OCI-LY7 (cell line): ENCODE measurements around the gene RFC1. TPM values are rescaled to one million over a fixed set of nuclear protein-coding genes. Genes with fewer than 3 reads are reported as not detected.
A peak's percentile ranks its signal among the peaks of the same experiment; 100 is the strongest.
"Not testable (repeated sequence)": the region's sequence is repeated elsewhere in the genome, so short reads cannot be mapped to it uniquely, and the experiment has no call there.

Source experiments
- BruUV-seq: library from RNA; stranded (reverse); fragments of 400-500 nt; replicated peaks from 2 replicates; lab custom pipeline; 2021; lab: Mats Ljungman, UMichigan
- CTCF ChIA-PET: fragments of 300-600 bp; sonication (Branson Sonifier 250); formaldehyde crosslinking; loops from one replicate; lab custom pipeline; 2022; ENCODE audit warnings: antibody characterized with exemption; ENCODE audit not compliant: unreplicated experiment; lab: Charles Lee
- POLR2A ChIA-PET: fragments of 300-600 bp; sonication (Branson Sonifier 250); formaldehyde crosslinking; loops from one replicate; lab custom pipeline; 2022; ENCODE audit warnings: antibody characterized with exemption; lab: Charles Lee
- DNase-seq: peaks from one replicate; pipeline ENCODE4 v3.0.0-alpha.2; 2015; ENCODE audit warnings: low spot score
- H2AFZ ChIP-seq: fragments of 200-600 bp; sonication (generic), shearing (Covaris generic); 2 replicates; pipeline ENCODE4 v1.6.1; 2014; ENCODE audit warnings: mild to moderate bottlenecking, antibody characterized with exemption, low read length, moderate library complexity
- H3K27ac ChIP-seq: fragments of 200-600 bp; sonication (generic); 2 replicates; pipeline ENCODE4 v1.5.1; 2014; ENCODE audit warnings: mixed run types, low read depth, mild to moderate bottlenecking, moderate library complexity, low read length, inconsistent platforms; ENCODE audit not compliant: poor library complexity, severe bottlenecking
- H3K36me3 ChIP-seq: fragments of 200-600 bp; sonication (generic); 2 replicates; pipeline ENCODE4 v1.6.1; 2014; ENCODE audit warnings: mild to moderate bottlenecking, antibody characterized with exemption, low read length, moderate library complexity, mixed read lengths; ENCODE audit not compliant: insufficient read depth
- H3K4me1 ChIP-seq: fragments of 200-600 bp; sonication (generic); 2 replicates; pipeline ENCODE4 v1.5.1; 2014; ENCODE audit warnings: mild to moderate bottlenecking, low read length; ENCODE audit not compliant: insufficient read depth, poor library complexity, severe bottlenecking
- H3K4me2 ChIP-seq: fragments of 200-600 bp; sonication (generic); 2 replicates; pipeline ENCODE4 v1.6.1; 2014; ENCODE audit warnings: mild to moderate bottlenecking, low read length
- H3K4me3 ChIP-seq: fragments of 200-600 bp; sonication (generic); 2 replicates; pipeline ENCODE4 v1.5.1; 2014; ENCODE audit warnings: mild to moderate bottlenecking, low read depth, low read length; ENCODE audit not compliant: poor library complexity, severe bottlenecking
- H3K79me2 ChIP-seq: fragments of 200-600 bp; sonication (generic); 2 replicates; pipeline ENCODE4 v1.6.1; 2016; ENCODE audit warnings: low read depth, mild to moderate bottlenecking, low read length, moderate library complexity, mixed read lengths; ENCODE audit not compliant: insufficient read depth
- H3K9me2 ChIP-seq: fragments of 200-600 bp; sonication (generic); 2 replicates; pipeline ENCODE4 v1.6.1; 2016; ENCODE audit warnings: mild to moderate bottlenecking, low read length, mixed read lengths; ENCODE audit not compliant: insufficient read depth
- H3K9me3 ChIP-seq: fragments of 200-600 bp; sonication (generic); 2 replicates; pipeline ENCODE4 v1.6.1; 2014; ENCODE audit warnings: mild to moderate bottlenecking, mixed run types, low read length, mixed read lengths
- H4K20me1 ChIP-seq: fragments of 200-600 bp; sonication (generic); 2 replicates; pipeline ENCODE4 v1.6.1; 2014; ENCODE audit warnings: mild to moderate bottlenecking, antibody characterized with exemption, low read length, moderate library complexity, mixed read lengths; ENCODE audit not compliant: insufficient read depth
- CTCF ChIP-seq: fragments of 200-600 bp; sonication (generic); conservative IDR thresholded peaks from 2 replicates; pipeline ENCODE4 v1.5.1; 2014; ENCODE audit warnings: mild to moderate bottlenecking, antibody characterized with exemption, low read length, moderate library complexity, mixed read lengths
- EZH2phosphoT487 ChIP-seq: fragments of 200-600 bp; sonication (generic); IDR thresholded peaks from 2 replicates; pipeline ENCODE4 v1.6.1; 2018; ENCODE audit warnings: low read depth, borderline replicate concordance, mild to moderate bottlenecking, mixed run types, antibody characterized with exemption, low read length, moderate library complexity, mixed read lengths
- intact Hi-C: fragments of 100-400 bp; cut with micrococcal nuclease; formaldehyde crosslinking; loops from one replicate; pipeline ENCODE4 v1.10.0; 2022; ENCODE audit not compliant: unreplicated experiment
- total RNA-seq, 2 experiments: library from RNA; depleted of rRNA in 1 of 2; stranded (reverse); fragments of >200 nt in 1 of 2; shearing (Covaris generic) in 1 of 2; gene quantifications; 2 replicates each; pipeline ENCODE4 v1.2.3, GENCODE V29; 2014 to 2022

The RFC1 gene
- total RNA-seq, 2 experiments from 2014 or later = 72.7 to 129 TPM

DNA sequence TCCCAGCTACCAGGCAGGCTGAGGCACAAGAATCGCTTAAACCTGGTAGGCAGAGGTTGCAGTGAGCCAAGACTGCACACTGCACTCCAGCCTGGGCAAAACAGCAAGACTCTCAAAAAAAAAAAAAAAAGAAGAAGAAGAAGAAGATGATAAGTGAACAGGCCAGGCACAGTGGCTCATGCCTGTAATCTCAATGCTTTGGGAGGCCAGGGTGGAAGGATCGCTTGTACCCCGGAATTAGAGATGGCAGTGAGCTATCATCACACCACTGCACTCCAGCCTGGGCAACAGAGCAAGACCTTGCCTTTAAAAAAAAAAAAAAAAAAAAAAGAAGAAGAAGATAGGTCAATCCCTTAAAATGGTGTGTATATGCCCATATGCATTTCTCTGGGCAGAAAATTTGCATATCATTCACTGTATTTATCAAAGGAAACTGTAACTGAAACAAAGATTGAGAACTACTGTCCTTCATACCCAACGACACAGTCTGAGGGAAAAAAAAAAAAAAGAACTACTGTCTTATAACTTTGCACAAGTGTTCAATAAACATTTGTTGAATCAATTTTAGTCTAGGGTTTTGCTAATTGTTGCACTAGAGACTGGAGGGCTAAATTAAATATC lies 2.3 kb downstream of the RFC1 start:
- peak; percentile 58 for DNase-seq
- TF ChIP-seq EZH2phosphoT487 (no peak), CTCF (no peak)
- peaks cover 73% of the 10 kb centered on the region for H3K79me2 ChIP-seq
- H4K20me1 ChIP-seq = peaks cover 14% of the 10 kb centered on the region; the same call in 1 of the 2 replicates
- no peaks in the 10 kb centered on the region for H3K9me2 ChIP-seq
- H3K36me3 ChIP-seq = peaks cover 31% of the 10 kb centered on the region
- ChIA-PET POLR2A (interaction anchor here (0.6 to 2.0 kb wide), 13 partner anchors 7 to 1231 kb away, joined by 3 to 13 read pairs (median 3); no protein-coding TSS in a partner anchor), CTCF (interaction anchor here (0.6 kb wide), 1 partner anchor 78 kb away, joined by 3 read pairs; no protein-coding TSS in a partner anchor)
- H3K4me1 ChIP-seq = peaks cover 58% of the 10 kb centered on the region
- H3K9me3 ChIP-seq = peaks cover 6% of the 10 kb centered on the region; the same call in 1 of the 2 replicates
- intact Hi-C loops = loop anchor here (5.0 kb wide), 2 partner anchors 93 to 1382 kb away; partner anchors contain the start of genes LIAS and RPL9
- BruUV-seq = no TSS peak
- no peak overlapping the region for H2AFZ ChIP-seq
- peak overlapping the region; percentile 97 for H3K4me2 ChIP-seq
- H3K27ac ChIP-seq = peak overlapping the region; percentile 79
- peak overlapping the region; percentile 86 for H3K4me3 ChIP-seq

DNA sequence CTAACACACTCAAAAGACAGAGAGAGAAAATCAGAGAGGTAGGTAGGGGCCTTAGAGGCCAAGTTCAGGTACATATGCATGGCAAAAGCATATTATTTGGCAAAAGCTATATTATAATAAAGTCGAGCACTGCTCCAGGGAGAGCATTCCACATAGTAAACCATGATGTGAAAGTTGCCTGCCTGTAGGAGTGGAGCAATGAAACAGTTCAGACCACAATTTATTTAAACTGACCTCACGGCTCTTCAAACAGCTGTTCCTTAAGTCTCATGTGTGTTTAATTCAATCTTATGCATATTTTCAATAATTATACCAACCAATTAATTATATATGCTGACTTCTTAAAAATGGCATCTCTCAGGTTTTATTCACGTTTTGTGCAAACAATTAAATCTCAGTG lies 3.3 kb downstream of the RFC1 start:
- H3K4me2 ChIP-seq = peak overlapping the region; percentile 97
- POLR2A ChIA-PET = interaction anchor here (0.8 to 1.8 kb wide), 3 partner anchors 11 to 45 kb away, joined by 3 to 5 read pairs (median 3); no protein-coding TSS in a partner anchor
- no peaks in the 10 kb centered on the region for H3K9me2 ChIP-seq
- TF ChIP-seq EZH2phosphoT487 (no peak), CTCF (no peak)
- CTCF ChIA-PET = no interaction called here
- H3K79me2 ChIP-seq = peaks cover 83% of the 10 kb centered on the region
- no peak overlapping the region for H2AFZ ChIP-seq
- H3K4me3 ChIP-seq = peak overlapping the region; percentile 86
- DNase-seq = no peak
- intact Hi-C loops = loop anchor here (5.0 kb wide), 2 partner anchors 94 to 1381 kb away; partner anchors contain the start of genes LIAS and RPL9
- peaks cover 6% of the 10 kb centered on the region; the same call in 1 of the 2 replicates for H3K9me3 ChIP-seq
- BruUV-seq = no TSS peak
- H3K27ac ChIP-seq = peak overlapping the region; percentile 79
- H3K36me3 ChIP-seq = peaks cover 40% of the 10 kb centered on the region
- peaks cover 14% of the 10 kb centered on the region; the same call in 1 of the 2 replicates for H4K20me1 ChIP-seq
- peaks cover 69% of the 10 kb centered on the region for H3K4me1 ChIP-seq

GRCh38 chr4:39360611-39361010 lies 5.6 kb downstream of the RFC1 start:
- intact Hi-C loops = loop anchor here (5.0 kb wide), 2 partner anchors 97 to 1378 kb away; partner anchors contain the start of genes LIAS and RPL9

More at GRCh38 chr4:39360611-39361010, 5.6 kb downstream of the RFC1 start:
- peaks cover 87% of the 10 kb centered on the region for H3K4me1 ChIP-seq
- H3K4me3 ChIP-seq, H3K9me3 ChIP-seq, CTCF ChIA-PET, H3K9me2 ChIP-seq, H2AFZ ChIP-seq, BruUV-seq, POLR2A ChIA-PET: not testable (repeated sequence)
- H4K20me1 ChIP-seq = peaks cover 13% of the 10 kb centered on the region; the same call in 1 of the 2 replicates
- peak overlapping the region; percentile 34 for H3K27ac ChIP-seq
- peak; percentile 31 for DNase-seq
- peak overlapping the region; percentile 7 for H3K4me2 ChIP-seq
- peaks cover 44% of the 10 kb centered on the region for H3K36me3 ChIP-seq
- peaks cover 100% of the 10 kb centered on the region for H3K79me2 ChIP-seq
